ENCODE data around the gene GOLGA6D.
"Not testable (repeated sequence)": the region's sequence is repeated elsewhere in the genome, so short reads cannot be mapped to it uniquely, and the experiment has no call there.

DNA sequence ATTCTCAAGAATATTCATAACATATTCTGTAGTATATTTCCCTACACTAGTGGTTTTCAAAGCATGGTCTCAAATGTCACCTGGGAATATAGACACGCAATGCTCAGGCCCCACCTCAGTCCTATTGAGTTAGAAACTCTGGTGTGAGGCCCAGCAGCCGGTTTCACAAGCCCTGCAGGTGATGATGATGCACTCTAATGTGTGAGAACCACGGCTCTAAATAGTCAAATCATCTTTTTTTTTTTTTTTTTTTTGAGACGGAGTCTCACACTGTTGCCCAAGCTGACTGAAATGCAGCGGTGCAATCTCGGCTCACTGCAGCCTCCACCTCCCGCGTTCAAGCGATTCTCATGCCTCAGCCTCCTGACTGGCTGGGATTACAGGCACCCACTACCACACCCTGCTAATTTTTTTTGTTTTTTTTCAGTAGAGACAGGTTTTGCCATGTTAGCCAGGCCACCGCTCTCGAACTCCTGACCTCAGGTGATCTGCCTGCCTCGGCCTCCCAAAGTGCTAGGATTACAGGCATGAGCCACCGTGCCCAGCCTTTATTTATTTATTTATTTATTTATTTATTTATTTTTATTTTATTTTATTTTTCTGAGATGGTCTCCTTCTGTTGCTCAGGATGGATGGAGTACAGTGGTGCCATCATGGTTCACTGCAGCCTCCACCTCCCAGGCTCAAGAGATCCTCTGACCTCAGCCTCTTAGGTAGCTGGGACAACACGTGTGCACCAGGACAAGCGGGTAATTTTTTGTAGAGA, 51.2 kb downstream of the GOLGA6D start:
- TF ChIP-seq, protein P1, sequence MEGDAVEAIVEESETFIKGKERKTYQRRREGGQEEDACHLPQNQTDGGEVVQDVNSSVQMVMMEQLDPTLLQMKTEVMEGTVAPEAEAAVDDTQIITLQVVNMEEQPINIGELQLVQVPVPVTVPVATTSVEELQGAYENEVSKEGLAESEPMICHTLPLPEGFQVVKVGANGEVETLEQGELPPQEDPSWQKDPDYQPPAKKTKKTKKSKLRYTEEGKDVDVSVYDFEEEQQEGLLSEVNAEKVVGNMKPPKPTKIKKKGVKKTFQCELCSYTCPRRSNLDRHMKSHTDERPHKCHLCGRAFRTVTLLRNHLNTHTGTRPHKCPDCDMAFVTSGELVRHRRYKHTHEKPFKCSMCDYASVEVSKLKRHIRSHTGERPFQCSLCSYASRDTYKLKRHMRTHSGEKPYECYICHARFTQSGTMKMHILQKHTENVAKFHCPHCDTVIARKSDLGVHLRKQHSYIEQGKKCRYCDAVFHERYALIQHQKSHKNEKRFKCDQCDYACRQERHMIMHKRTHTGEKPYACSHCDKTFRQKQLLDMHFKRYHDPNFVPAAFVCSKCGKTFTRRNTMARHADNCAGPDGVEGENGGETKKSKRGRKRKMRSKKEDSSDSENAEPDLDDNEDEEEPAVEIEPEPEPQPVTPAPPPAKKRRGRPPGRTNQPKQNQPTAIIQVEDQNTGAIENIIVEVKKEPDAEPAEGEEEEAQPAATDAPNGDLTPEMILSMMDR (IDR thresholded peaks at IDR 0.05; ENCODE audit: low read length): not testable (repeated sequence)
- not testable (repeated sequence) for TF ChIP-seq EZH2 (optimal IDR thresholded peaks at IDR 0.05; ENCODE audit: low read depth, low read length); EZH2phosphoT487 (IDR thresholded peaks at IDR 0.05; ENCODE audit: low read length)

Measured in MM.1S (cell line).